NCI-H2171 (cell line): ENCODE results near the gene KIF4A.
"Not testable (repeated sequence)": the region's sequence is repeated elsewhere in the genome, so short reads cannot be mapped to it uniquely, and the experiment has no call there.

ENCODE experiments used
- DNase-seq: peaks from one replicate; lab custom pipeline; 2025; lab: John Stamatoyannopoulos, UW

The KIF4A gene

DNA sequence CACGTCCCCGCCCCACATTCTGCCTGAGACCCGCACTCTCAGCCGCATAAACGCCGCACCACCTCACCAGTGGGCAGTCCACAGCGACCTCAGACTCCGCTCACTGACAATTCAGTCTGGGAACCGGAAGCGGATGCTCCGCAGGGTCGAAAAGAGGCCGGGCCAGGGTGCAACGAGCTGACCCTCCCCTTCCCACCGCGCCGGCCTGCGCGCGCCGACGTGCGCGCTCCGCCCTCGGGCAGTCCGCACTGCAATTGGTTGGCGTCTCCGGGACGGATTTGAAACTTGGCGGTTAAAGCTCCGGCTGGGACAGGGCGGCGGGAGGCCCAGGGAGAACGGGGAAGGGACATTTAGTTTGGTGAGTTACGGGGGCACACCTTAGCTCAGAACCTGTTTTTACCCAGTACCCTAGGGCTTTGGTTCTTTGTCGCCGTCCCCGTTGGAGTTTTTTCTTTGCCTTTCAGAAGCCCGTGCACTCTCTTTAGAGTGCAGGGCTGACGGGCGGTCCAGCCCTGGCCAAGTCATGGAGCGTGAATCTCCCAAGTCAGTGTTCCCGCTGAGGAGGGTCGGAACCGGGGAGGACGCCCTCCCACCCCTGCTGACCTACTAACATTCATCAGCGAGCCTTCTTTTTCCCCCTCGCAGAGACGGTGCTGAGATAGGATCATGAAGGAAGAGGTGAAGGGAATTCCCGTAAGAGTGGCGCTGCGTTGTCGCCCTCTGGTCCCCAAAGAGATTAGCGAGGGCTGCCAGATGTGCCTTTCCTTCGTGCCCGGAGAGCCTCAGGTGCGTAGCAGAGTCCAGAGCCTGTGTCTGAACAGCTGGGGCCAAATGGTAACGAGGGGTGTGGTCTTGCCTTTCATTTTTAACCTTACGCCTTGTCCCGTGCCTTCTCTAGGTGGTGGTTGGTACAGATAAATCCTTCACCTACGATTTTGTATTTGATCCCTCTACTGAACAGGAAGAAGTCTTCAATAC lies at the start of gene KIF4A, which contains the start of gene PDZD11:
Gene KIF4A (plus strand): TSS at position 312 of the 978 bp plus-strand sequence. CDS start 355 bp downstream, at position 667.
Gene PDZD11 (minus strand): TSS at position 135 of the 978 bp plus-strand sequence. CDS start 586 bp downstream, outside the sequence.
- DNase-seq = peak; percentile 67

DNA sequence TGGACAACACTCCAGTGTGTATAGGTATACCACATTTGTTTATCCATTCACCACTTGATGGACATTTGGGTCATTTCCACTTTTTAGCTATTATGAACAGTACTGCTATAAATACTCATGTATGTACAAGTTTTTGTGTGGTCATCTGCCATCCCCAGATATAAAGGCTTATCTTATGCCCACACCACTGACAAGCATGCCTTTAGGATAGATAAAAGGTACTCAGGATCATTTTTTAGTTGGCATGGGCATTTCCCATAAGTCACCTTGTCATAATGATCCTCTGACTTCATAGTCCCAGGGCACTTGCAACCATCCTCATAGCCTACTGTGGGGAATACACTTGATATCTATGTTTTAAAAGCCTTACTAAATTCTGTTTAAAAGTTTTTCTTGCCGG lies 49.2 kb upstream of the KIF4A start:
- no peak for DNase-seq

- no peak for DNase-seq
These were observed 48.4 kb upstream of the KIF4A start for GRCh38 chrX:70241501-70241900.

GRCh38 chrX:70243601-70244000 lies 46.3 kb upstream of the KIF4A start:
- DNase-seq = not testable (repeated sequence)

- no peak for DNase-seq
These were observed 45.0 kb upstream of the KIF4A start for GRCh38 chrX:70244881-70245280.

GRCh38 chrX:70247252-70247651 lies 42.7 kb upstream of the KIF4A start:
- DNase-seq = no peak

GRCh38 chrX:70252491-70252890 lies 37.4 kb upstream of the KIF4A start:
- no peak for DNase-seq

DNA sequence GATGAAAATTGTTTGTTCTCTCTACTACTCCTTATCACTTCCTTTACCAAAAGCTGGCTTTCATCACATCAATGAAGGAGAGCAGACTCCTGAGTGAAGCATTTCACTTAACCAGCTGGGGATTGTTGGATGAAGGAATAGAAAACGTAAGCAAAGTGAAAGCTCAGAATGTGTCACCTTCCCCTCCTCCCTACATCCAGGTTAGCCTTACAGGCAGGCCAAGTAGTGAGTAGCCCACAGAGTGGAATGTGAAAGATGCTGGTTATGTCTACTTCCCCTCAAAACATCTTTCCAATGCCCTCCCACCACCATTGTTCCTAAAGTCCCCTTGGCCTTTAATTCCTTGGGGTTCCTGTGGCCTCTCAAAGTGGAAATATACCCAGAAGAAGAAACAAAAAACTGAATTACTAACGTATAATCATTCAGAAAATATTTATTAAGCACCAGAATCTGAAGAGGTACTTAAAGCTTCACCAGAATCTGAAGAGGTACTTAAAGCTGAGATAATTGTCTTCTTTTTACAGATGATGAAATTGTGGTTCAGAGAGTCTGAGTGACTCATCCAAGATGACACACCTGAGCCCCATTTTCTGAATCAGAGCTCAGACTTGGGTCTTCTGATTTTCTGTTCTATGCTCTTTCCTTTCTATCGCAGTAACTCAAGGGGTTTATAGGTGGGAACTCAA lies 36.4 kb upstream of the KIF4A start:
- no peak for DNase-seq

GRCh38 chrX:70254063-70254400 lies 35.9 kb upstream of the KIF4A start:
- DNase-seq = no peak

GRCh38 chrX:70254909-70255308 lies 35.0 kb upstream of the KIF4A start:
- DNase-seq = no peak

DNA sequence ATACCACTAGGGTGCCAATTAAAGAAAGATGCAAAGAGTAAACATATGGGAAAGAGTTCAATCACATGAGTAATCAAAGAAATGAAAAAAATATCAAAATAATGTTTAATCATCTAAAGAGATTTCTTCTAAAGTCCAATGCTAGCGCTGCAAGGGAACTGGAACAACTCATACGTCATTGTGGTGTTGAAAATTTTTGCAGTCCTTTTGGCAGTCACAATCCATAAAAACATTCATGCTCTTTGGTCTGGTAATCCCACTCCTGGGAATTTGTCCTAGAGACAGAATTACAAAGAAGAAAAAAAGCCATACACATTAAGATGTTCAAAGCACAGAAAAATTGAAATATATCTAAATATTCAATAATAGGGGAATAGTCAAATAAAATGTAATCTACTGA lies 34.5 kb upstream of the KIF4A start:
- DNase-seq = no peak

GRCh38 chrX:70257423-70258288 lies 32.2 kb upstream of the KIF4A start:
- no peak for DNase-seq

DNA sequence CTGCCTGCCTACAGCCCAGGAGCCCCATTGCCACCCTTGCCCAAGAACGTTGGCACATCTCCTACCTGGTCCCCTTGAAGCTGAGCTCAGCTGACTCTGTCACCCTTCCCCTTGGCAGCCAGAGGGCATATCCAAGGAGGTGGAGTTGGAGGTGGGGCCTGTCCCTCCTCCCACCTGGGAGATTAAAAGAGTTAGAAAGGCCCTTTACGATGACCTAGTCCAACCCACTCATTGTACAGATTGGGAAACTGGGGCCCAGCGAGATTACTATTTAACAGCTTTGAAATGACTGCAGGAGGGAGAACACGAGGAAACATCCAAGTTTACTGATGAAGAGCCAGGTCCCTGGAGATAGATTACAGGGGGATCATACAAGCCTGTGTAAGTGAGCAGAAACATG lies 29.8 kb upstream of the KIF4A start, which contains the start of gene P2RY4:
Gene P2RY4 (minus strand): TSS at position 101 of the 400 bp plus-strand sequence. CDS start 580 bp downstream, outside the sequence.
- DNase-seq = no peak

- DNase-seq = peak; percentile 0
These were observed 26.8 kb upstream of the KIF4A start for GRCh38 chrX:70262952-70263567.

DNA sequence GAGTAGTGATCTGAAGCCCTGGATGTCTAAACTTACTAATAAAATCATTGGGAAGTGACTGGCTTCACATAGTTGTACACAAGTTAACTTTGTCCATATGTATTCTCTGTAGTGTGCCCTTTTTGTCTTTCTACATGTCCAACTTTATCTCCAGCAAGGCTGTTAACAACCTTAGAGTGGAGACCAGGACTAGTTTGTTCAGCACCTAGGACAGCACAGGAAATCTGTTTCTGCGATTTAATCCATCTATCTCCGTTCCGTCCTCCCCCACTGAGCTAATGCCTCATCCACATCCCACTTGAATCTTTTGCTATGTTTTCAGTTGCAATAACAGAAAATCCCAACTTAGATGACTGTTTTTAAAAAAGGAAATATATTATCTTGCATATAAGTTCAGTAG lies 25.1 kb upstream of the KIF4A start:
- DNase-seq = no peak

DNA sequence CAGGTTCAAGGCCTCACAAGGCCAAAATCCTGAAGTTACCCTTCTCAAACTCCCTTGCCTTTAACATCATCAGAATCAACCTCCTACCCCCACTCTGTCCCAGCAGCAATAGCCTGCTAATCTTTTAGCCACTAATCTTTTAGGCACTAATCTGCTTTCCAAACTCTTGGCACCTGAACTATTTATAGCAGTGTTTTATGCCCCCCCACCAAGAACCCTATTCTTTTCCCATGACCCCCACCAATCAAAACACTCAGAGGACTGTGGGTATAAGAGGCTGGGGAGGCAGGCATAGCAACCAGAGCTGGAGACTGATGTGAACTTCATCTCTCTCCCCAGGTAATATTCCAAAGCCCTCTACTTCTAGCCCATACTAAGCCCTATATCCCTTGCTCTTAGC lies 21.9 kb upstream of the KIF4A start, which contains the start of gene ARR3:
Gene ARR3 (plus strand): TSS at position 301 of the 400 bp plus-strand sequence. CDS start 1,052 bp downstream, outside the sequence.
- no peak for DNase-seq

DNA sequence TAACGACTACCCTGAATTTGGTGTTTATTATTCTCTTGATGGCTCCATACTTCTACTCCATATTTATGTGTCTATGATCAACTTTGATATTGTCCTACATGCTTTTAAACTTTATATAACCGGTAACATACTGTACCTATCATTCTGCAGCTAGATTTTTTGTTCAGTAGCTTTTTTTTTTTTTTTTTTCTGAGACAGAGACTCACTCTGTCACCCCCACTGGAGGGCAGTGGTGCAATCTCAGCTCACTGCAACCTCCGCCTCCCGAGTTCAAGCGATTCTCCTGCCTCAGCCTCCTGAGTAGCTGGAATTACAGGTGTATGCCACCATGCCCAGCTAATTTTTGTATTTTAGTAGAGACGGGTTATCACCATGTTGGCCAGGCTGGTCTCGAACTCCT lies 15.9 kb upstream of the KIF4A start:
- DNase-seq = not testable (repeated sequence)

DNA sequence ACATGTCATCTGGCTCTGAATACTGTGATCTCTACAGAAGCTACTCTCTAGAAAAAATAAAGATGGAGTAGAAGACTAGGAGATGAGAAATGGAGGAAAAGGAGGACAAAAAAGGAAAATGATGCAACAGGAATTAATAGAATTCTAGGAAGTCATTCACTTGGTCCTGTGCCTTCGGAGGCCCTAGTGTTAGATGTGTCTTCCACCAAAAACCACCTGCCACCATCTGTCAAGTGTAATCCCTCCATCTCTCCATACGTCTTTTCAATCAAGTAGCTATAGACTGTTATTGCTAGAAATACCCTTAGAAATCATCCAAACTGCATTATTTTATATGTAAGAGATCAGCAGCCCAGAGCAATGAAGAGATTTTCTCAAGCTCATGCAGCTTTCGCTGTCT lies 10.8 kb upstream of the KIF4A start:
- DNase-seq = no peak

GRCh38 chrX:70280573-70280972 lies 9.3 kb upstream of the KIF4A start:
- DNase-seq = no peak

GRCh38 chrX:70281951-70282350 lies 8.0 kb upstream of the KIF4A start, which contains the start of gene RAB41:
Gene RAB41, plus strand, starts transcription at chrX:70282172. Its CDS starts 46 bp downstream, at chrX:70282218.
- no peak for DNase-seq

GRCh38 chrX:70289168-70289792 lies 624 bp upstream of the KIF4A start:
- no peak for DNase-seq
